Right cardiac atrium (tissue), 5 donors: ENCODE data around the gene SLC9C2. TPM values are rescaled to one million over a fixed set of nuclear protein-coding genes. Genes with fewer than 3 reads are reported as not detected.
"Not testable (repeated sequence)": the region's sequence is repeated elsewhere in the genome, so short reads cannot be mapped to it uniquely, and the experiment has no call there.

Experiments used
- ATAC-seq, 2 donors: fragments of 200-7000 bp; cut with Tn5 transposase; one replicate each; pipeline versions ENCODE4 v1.8.0 to v1.9.1; 2020; ENCODE audit warnings: moderate library complexity in 2 of 2, mild to moderate bottlenecking in 1 of 2
- DNase-seq, 3 donors: peaks; one replicate each; pipeline ENCODE4 v3.0.0-alpha.2; 2020
- H3K27ac ChIP-seq: one replicate; pipeline ENCODE4 v1.5.1; 2013; ENCODE audit warnings: mild to moderate bottlenecking, low read length, control low read depth, moderate library complexity
- H3K27me3 ChIP-seq: one replicate; pipeline ENCODE4 v1.6.1; 2013; ENCODE audit not compliant: control insufficient read depth, insufficient read depth
- H3K4me1 ChIP-seq: one replicate; pipeline ENCODE4 v1.6.1; 2013; ENCODE audit warnings: low read length; ENCODE audit not compliant: control insufficient read depth, insufficient read depth
- H3K4me3 ChIP-seq: one replicate; pipeline ENCODE4 v1.5.1; 2013; ENCODE audit warnings: low read length, control low read depth
- H3K9me3 ChIP-seq: one replicate; pipeline ENCODE4 v1.6.1; 2013; ENCODE audit warnings: low read length; ENCODE audit not compliant: control insufficient read depth
- WGBS: extraction: QIAGEN DNeasy Blood & Tissue Kit; methylation state at CpG from one replicate; pipeline ENCODE4 v1.1.7; 2013; 5-methylcytosine and 5-hydroxymethylcytosine counted together
- intact Hi-C, 4 donors: fragments of 100-400 bp; cut with DNase I; formaldehyde crosslinking; loops; one replicate each; pipeline versions ENCODE4 v1.11.0 to v1.14.0; 2022 to 2023
- polyA plus RNA-seq: library from polyadenylated mRNA; stranded (reverse); fragments of 200-250 nt; gene quantifications from one replicate; pipeline ENCODE4 v1.2.3, GENCODE V29; 2013
- total RNA-seq, 4 donors: library from RNA; stranded (reverse); fragmentation: NEBNext Ultra II Directional; extraction: Animal tissue kit (Norgen Biotek cat#: 25700); gene quantifications; one replicate each; pipeline ENCODE4 v1.2.1, GENCODE V29; 2021
- donor health status: healthy with polysubstance abuse.
- donor health status: DM: no; HTN: yes; CAD: no.
- donor health status: DM: no; HTN: no; CAD: no.
- donor health status: DM: no; HTN: yes; CAD: no; lungs with severe emphysema.
- donor health status: DM: yes; HTN: yes; CAD: no.

Gene SLC9C2
- total and polyA plus RNA-seq, 5 donors, result 0.09 to 0.42 (median 0.31) TPM

- H3K4me3 ChIP-seq, result no peak overlapping the region
- DNase-seq, result no peak
- ATAC-seq, result no peak
- 87% methylated on average over 2 of the region's 2 CpGs for WGBS
- no peaks in the 10 kb centered on the region for H3K9me3 ChIP-seq
- no peaks in the 10 kb centered on the region for H3K27me3 ChIP-seq
- no peak overlapping the region for H3K27ac ChIP-seq
- intact Hi-C loops, result no loop called here
- peaks cover 2% of the 10 kb centered on the region for H3K4me1 ChIP-seq
These were observed 82.1 kb downstream of the SLC9C2 start for GRCh38 chr1:173520799-173521198.

GRCh38 chr1:173514503-173514902, 88.4 kb downstream of the SLC9C2 start:
- H3K27me3 ChIP-seq, H3K27ac ChIP-seq, H3K9me3 ChIP-seq, ATAC-seq, H3K4me1 ChIP-seq, DNase-seq, H3K4me3 ChIP-seq, intact Hi-C loops: not testable (repeated sequence)
- WGBS, result 100% methylated on average over 1 of the region's 1 CpG

DNA sequence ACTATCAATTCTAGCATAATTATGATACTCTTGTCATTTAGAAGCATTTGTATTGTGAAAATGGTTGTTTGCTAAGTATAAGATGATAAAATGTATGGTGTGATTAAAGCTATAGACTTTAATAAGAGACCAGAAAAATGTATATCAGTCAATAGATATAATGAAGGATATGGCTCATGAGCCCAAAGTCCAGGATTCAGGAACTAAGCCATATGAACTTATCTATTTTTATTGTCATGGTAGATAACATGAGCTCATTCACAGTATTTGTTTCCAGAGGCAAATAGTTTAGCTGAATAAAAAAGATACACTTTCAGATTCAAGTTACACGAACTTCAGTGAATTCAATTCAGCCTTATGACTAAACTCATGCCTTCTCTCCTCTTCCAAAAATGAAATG, 93.1 kb downstream of the SLC9C2 start:
- Histone ChIP-seq H3K4me1 (no peaks in the 10 kb centered on the region), H3K9me3 (no peaks in the 10 kb centered on the region), H3K27me3 (no peaks in the 10 kb centered on the region), H3K27ac (no peak overlapping the region), H3K4me3 (no peak overlapping the region)
- ATAC-seq (no peak), DNase-seq (no peak)
- intact Hi-C loops, result no loop called here
- WGBS, result 44% methylated on average over 1 of the region's 1 CpG

- Histone ChIP-seq H3K27ac (no peak overlapping the region), H3K27me3 (no peaks in the 10 kb centered on the region), H3K4me3 (no peak overlapping the region), H3K9me3 (no peaks in the 10 kb centered on the region), H3K4me1 (no peaks in the 10 kb centered on the region)
- no peak for DNase-seq
- ATAC-seq, result no peak
- intact Hi-C loops, result no loop called here
- 93% methylated on average over 2 of the region's 2 CpGs for whole genome bisulfite sequencing
These were observed 94.3 kb downstream of the SLC9C2 start for GRCh38 chr1:173508541-173508940.

GRCh38 chr1:173507847-173508209, 95.0 kb downstream of the SLC9C2 start:
- intact Hi-C loops, result no loop called here
- ATAC-seq (no peak), DNase-seq (no peak)
- Histone ChIP-seq H3K9me3 (no peaks in the 10 kb centered on the region), H3K27me3 (no peaks in the 10 kb centered on the region), H3K4me3 (no peak overlapping the region), H3K4me1 (no peaks in the 10 kb centered on the region), H3K27ac (no peak overlapping the region)
- 77% methylated on average over 3 of the region's 3 CpGs for WGBS

DNA sequence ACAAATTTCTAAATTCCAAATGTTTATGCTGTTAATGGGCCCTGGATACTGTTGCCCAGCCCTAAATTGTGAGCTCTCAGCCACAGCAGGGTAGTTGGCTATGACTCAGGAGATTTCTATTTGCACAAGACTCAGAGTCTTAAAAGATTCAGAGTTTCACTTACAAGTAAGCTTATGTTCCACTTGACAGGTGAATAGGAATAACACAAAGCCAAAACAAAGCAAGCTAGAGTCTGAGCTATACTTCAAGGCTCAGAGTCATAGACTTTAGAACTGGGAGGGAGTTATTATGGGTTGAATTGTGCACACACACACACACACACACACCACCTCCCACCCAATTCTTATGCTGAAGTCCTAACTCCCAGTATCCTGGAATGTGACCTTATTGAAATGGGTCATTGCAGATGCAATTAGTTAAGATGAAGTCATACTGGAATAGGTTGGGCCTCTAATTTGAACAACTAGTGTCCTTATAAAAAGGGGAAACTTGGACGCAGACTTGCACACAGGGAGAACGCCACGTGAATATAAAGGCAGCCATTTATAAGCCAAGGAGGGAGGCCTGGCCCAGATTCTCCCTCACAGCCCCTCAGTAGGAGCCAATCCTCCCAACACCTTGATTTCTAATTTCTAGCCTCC, 95.5 kb downstream of the SLC9C2 start:
- Histone ChIP-seq H3K27ac (no peak overlapping the region), H3K9me3 (no peaks in the 10 kb centered on the region), H3K4me1 (no peaks in the 10 kb centered on the region), H3K27me3 (no peaks in the 10 kb centered on the region), H3K4me3 (no peak overlapping the region)
- intact Hi-C loops, result no loop called here
- ATAC-seq (no peak), DNase-seq (no peak)
- 74% methylated on average over 3 of the region's 3 CpGs for WGBS

DNA sequence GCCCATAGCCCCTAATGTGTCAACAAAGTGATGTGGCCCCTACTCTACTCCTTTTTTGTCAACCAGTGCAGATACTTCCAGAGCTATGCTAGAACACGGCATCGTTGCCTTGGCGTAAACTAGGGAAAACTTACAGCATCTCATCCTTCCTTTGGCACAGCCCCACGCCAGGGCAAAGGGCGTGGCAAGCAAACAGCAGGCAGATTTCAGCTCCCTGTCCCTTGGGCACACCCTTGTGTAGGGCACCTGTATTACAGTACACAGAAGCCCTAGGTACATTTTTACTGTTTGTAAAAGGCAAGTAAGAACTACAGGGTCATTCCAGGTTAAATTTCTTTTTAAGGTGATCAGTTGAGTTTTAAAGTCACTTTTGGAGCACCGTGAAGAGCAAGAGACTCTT, 96.4 kb downstream of the SLC9C2 start:
- Histone ChIP-seq H3K27ac (no peak overlapping the region), H3K27me3 (no peaks in the 10 kb centered on the region), H3K9me3 (no peaks in the 10 kb centered on the region), H3K4me1 (no peaks in the 10 kb centered on the region), H3K4me3 (no peak overlapping the region)
- ATAC-seq (peak in 1 of 2 donors; percentile 24), DNase-seq (no peak)
- WGBS, result 87% methylated on average over 6 of the region's 6 CpGs
- intact Hi-C loops, result no loop called here

DNA sequence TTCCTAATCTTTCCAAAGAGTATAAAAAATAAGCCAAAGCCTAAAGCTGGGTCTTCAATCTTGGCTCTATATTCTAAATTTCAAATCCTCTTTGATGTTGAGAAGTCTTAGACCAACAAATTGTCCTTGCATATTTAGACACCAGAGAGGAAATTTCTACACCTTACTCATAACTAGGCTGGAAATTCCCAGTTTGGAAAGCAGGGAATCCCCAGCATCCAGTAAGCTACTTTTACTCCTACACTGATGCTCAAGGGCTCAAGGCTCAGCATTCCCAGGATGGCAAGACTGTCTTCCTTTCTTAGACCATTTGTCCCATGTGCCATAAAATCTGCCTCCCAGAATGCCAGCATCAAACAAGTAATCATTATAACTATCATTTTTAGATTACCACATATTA, 97.5 kb downstream of the SLC9C2 start:
- no peak overlapping the region for H3K4me3 ChIP-seq
- no peaks in the 10 kb centered on the region for H3K27me3 ChIP-seq
- no peaks in the 10 kb centered on the region for H3K9me3 ChIP-seq
- no peaks in the 10 kb centered on the region for H3K4me1 ChIP-seq
- DNase-seq (no peak), ATAC-seq (no peak)
- intact Hi-C loops, result no loop called here
- H3K27ac ChIP-seq, result no peak overlapping the region

DNA sequence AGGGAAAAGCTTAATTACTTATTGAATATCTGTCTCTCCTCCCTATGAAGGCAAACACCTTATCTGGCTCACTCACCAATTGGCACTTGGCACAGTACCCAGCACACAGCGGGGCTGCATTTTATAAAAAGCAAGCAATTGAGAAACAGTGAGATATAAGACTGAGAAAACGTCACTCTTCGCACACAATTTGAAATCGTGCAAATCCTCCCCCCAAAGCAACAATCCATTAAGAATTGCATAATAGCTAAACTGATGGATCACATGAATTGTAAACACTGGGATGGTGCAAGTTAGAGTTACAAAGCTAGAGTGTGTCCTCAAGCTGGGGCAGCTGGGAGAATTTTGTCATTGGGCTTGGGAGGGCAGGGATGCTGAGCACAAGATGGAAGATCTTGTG, 98.6 kb downstream of the SLC9C2 start:
- Histone ChIP-seq H3K9me3 (no peaks in the 10 kb centered on the region), H3K27me3 (no peaks in the 10 kb centered on the region), H3K27ac (no peak overlapping the region), H3K4me3 (no peak overlapping the region), H3K4me1 (no peaks in the 10 kb centered on the region)
- intact Hi-C loops, result no loop called here
- WGBS, result 87% methylated on average over 4 of the region's 4 CpGs
- ATAC-seq (no peak), DNase-seq (no peak)

- intact Hi-C loops, result no loop called here
- no peaks in the 10 kb centered on the region for H3K27me3 ChIP-seq
- DNase-seq (no peak), ATAC-seq (peak; percentile 46 to 85)
- 48% methylated on average over 4 of the region's 4 CpGs for whole genome bisulfite sequencing
- H3K9me3 ChIP-seq, result no peaks in the 10 kb centered on the region
- H3K4me1 ChIP-seq, result no peaks in the 10 kb centered on the region
- no peak overlapping the region for H3K4me3 ChIP-seq
- H3K27ac ChIP-seq, result no peak overlapping the region
These were observed 99.5 kb downstream of the SLC9C2 start for GRCh38 chr1:173503391-173503790.

DNA sequence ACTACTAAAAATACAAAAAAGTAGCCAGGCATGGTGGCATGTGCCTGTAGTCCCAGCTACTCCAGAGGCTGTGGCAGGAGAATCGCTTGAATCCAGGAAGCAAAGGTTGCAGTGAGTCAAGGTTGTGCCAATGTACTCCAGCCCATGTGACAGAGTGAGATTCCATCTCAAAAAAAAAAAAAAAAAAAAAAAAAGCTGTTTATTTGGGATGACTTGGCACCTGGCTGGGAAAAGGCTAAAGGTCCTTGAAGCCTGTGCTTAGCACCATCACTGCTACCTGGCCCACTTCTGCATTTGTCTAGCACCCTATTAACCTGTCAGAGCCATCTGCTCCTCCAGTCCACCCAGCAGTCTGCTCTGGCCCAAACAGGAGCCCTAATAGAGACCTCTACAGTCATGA, 100.8 kb downstream of the SLC9C2 start:
- 95% methylated on average over 1 of the region's 1 CpG for WGBS

GRCh38 chr1:173499729-173500128, 103.1 kb downstream of the SLC9C2 start:
- no peaks in the 10 kb centered on the region for H3K4me1 ChIP-seq
- DNase-seq (no peak), ATAC-seq (no peak)
- intact Hi-C loops, result no loop called here
- no peaks in the 10 kb centered on the region for H3K27me3 ChIP-seq
- H3K27ac ChIP-seq, result no peak overlapping the region
- WGBS, result 68% methylated on average over 4 of the region's 4 CpGs
- no peak overlapping the region for H3K4me3 ChIP-seq
- H3K9me3 ChIP-seq, result no peaks in the 10 kb centered on the region

More for the DNA sequence above, 100.8 kb downstream of the SLC9C2 start:
- ATAC-seq, result no peak
- H3K27ac ChIP-seq, result no peak overlapping the region
- H3K4me1 ChIP-seq, result no peaks in the 10 kb centered on the region
- no peak overlapping the region for H3K4me3 ChIP-seq
- no peak for DNase-seq
- intact Hi-C loops, result no loop called here
- no peaks in the 10 kb centered on the region for H3K27me3 ChIP-seq
- H3K9me3 ChIP-seq, result no peaks in the 10 kb centered on the region
